Uterus (tissue), 2 donors: ENCODE measurements around the gene MAGEA6.

Experiments
- POLR2A ChIP-seq, 2 donors: fragments of 450-650 bp; IDR thresholded peaks; one replicate each; pipeline ENCODE4 v1.6.1; 2016; ENCODE audit warnings: antibody characterized with exemption in 2 of 2, mild to moderate bottlenecking in 1 of 2, moderate library complexity in 1 of 2
- TF ChIP-seq, protein P1 (sequence below), 4 experiments: fragments of 200-600 bp in 2 of 4; fragments of 450-650 bp in 2 of 4; sonication (generic) in 2 of 4; IDR thresholded peaks; one replicate each; pipeline ENCODE4 v1.5.1; 2016 to 2019; ENCODE audit warnings: antibody characterized with exemption in 4 of 4, mild to moderate bottlenecking in 2 of 4, moderate library complexity in 1 of 4

DNA sequence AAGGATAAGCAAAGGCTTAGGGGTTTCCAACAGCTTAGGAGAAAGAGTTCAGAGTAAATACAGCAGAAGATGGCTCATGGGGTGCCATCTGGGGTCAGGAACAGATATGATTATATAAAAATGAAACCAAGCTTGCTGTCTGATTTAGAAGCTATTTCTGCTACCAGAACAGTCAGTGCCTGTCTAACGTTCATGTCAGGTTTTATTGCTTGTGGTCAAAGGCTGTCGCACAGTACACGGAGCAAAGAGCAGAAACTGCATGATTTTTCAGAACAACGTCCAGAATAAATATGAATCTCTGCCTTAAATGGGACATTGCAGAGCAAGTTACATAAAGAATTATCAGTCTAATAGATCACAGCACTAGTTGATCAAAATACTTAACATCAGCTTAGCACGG lies 43.7 kb upstream of the MAGEA6 start:
- TF ChIP-seq, protein P1, sequence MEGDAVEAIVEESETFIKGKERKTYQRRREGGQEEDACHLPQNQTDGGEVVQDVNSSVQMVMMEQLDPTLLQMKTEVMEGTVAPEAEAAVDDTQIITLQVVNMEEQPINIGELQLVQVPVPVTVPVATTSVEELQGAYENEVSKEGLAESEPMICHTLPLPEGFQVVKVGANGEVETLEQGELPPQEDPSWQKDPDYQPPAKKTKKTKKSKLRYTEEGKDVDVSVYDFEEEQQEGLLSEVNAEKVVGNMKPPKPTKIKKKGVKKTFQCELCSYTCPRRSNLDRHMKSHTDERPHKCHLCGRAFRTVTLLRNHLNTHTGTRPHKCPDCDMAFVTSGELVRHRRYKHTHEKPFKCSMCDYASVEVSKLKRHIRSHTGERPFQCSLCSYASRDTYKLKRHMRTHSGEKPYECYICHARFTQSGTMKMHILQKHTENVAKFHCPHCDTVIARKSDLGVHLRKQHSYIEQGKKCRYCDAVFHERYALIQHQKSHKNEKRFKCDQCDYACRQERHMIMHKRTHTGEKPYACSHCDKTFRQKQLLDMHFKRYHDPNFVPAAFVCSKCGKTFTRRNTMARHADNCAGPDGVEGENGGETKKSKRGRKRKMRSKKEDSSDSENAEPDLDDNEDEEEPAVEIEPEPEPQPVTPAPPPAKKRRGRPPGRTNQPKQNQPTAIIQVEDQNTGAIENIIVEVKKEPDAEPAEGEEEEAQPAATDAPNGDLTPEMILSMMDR (IDR thresholded peaks at IDR 0.05) = no peak
- TF ChIP-seq POLR2A (IDR thresholded peaks at IDR 0.05) = no peak
